NCI-H82 treated with DMSO at 0.1 percent for 48 hours (cell line): Measurements from ENCODE around the gene E2F4.

Experiments used
- DNase-seq: peaks from one replicate; lab custom pipeline; 2025; ENCODE audit not compliant: unreplicated experiment; lab: John Stamatoyannopoulos, UW

E2F4 gene

DNA sequence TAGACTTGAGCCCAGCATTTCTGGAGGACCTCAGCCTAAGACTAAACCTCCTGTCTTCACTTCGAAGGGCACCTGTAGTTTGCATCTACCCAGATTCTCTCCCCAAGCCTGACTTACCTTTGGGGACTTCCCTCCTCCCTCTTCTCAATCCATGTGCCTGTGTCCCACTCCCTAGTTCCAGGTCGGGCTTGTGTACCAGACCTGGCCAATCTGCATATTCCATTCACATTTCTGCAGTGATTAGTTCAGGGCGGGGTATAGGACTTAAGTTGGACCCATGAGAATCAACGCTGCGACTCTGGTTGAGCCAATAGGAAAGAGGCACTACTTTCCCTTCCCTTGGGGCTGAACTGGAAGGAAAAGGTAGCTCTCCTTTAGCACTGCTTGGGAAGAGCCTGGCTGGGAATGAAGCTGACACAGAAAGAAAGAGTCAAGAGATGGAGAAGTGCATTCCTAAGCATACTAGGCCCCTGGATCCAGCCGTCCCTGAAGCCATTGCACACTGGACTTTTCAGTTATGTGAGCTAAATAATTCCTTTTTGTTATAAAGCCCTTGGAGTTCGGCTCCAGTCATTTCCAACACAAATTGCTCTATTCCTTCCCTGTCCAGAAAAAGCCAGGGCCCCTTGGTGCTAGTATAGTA lies 34.7 kb upstream of the E2F4 start:
- no peak for DNase-seq

DNA sequence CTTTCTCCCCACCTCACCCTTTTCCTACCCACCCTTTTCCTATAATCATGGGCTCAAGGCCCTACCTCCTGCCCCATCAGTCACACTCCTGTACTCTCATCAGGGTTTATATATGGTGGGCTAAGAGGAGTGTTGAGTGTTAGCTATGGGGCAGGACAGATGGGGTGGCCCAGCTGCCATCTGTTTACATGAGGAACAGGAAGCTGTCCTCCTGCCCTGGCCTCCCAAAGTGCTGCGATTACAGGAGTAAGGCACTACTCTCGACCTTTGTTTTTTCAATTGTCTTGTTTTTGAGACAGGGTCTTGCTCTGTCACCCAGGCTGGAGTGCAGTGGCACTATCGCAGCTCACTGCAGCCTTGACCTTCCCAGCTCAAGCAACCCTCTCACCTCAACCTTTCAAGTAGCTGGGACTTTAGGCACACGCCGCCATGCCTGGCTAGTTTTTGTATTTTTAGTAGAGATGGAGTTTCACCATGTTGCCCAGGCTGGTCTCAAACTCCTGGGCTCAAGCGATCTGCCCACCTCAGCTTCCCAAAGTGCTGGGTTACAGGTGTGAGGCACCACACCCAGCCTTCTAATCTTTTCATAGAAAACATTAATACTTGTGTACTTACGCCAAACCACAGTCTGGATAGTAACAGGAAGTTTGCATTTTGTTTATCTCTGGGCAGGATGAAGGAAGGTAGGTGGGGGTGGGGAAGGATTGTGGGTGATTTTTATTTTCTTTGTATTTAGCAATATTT lies 33.9 kb upstream of the E2F4 start:
- DNase-seq: no peak

DNA sequence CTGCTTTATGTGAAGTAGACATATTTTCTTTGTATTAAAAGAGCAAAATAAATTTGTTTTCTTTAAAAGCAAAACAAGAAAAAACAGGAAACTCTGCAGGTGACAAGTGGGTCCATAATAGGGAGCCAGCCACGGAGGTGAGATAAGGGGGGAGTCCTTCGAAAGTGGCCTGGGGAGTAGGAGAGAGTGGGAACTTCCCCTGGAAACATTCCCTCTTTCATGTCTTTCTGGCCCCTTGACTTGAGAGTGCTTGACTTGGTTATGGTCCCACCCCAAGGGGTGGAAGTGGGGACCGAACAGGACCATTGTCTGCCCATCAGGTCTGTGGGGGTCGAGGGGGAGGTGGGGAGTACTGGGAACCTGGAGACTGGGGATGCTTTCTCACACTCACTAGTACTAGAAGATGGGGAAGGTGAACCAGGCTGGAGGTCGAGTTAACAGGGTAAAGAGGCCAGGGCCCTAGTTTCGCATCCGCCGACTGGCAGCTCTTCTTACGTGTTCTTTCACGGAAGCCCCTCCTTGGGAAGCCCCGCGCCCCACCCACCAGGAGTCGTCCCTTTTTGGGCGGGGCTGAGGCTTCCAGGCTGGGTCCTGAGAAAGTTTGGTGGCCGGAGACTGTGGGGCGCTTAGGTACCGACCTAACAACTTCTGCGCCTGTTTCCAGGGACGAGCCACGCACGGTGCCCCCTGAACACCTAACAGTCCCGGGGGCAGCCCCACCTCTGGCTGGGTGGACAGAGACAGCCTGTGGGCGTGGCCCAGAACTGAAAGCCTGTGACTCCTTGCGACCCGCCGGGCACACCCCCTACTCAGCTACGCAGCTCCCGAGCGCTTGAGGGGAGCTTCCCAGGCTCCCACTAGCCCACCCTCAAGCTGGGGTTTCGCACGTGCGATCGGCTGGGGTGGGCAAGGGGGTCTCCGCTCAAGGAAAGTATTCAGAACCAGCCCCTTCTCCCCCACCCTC lies 33.0 kb upstream of the E2F4 start:
- peak; percentile 4 for DNase-seq

DNA sequence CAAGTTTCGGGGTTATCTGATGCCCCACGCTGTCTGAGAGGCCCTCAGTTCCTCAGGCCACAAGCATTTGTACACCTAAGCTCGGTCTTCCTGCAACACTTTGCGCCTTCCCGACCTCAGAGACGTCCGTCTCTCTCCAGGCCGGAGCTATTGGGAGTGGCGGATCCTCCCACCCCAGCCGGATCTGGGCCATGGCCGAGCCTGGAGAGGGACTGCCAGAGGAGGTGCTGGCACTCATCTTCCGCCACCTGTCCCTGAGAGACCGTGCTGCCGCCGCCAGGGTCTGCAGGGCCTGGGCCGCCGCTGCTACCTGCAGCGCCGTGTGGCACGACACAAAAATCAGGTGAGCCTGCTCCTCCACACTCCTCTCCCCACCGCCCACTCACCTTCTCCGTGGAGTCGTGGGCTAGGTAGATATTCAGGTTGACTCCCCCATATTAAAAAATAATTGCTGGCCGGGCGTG lies 30.3 kb upstream of the E2F4 start:
- DNase-seq: no peak

DNA sequence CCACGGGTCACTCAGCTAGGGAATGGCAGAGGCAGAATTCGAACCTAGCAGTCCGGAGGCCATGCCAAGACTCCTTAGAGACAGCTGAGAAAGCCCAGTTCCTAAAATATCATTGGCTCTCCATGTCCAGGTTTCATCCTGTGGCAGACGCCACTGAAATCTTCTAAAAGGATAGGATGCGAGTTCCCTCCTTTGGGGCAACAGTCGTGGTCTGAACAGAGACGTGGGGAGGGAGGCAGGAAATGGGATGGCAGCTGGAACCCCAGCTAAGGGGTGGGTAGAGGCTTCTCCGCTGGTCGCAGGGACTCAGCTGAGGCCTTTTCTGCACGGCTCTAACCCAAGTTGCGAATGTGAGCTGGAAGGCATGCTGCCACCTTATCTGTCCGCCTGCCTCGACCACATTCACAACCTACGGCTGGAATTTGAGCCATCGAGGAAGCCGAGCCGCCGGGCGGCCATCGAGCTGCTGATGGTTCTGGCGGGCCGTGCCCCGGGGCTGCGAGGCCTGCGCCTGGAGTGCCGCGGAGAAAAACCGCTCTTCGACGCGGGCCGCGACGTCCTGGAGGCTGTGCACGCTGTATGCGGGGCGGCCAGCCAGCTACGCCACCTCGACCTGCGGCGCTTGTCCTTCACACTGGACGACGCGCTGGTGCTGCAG lies 29.3 kb upstream of the E2F4 start:
- no peak for DNase-seq

DNA sequence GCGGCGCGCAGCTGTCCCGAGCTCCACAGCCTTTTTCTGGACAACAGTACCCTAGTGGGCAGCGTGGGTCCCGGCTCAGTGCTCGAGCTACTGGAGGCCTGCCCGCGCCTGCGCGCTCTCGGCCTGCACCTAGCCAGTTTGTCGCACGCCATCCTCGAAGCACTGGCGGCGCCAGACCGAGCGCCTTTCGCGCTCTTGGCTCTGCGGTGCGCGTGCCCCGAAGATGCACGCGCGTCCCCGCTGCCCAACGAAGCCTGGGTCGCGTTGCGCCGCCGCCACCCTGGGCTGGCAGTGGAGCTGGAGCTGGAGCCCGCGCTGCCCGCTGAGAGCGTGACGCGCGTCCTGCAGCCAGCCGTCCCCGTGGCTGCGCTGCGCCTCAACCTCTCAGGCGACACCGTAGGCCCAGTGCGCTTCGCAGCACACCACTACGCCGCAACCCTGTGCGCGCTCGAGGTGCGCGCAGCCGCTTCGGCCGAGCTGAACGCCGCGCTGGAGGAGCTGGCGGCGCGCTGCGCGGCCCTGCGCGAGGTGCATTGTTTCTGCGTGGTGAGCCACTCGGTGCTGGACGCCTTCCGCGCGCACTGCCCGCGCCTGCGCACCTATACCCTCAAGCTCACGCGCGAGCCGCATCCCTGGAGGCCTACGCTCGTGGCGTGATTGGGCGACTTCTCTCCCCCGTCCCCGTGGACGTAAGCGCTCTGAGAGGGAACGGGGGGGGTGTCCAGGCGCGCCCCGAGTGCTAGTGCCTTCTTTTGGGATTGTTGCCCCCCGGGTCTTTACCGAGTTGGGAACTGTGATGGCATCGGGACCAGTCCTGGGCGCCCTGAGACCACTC lies 28.6 kb upstream of the E2F4 start:
- DNase-seq: no peak

DNA sequence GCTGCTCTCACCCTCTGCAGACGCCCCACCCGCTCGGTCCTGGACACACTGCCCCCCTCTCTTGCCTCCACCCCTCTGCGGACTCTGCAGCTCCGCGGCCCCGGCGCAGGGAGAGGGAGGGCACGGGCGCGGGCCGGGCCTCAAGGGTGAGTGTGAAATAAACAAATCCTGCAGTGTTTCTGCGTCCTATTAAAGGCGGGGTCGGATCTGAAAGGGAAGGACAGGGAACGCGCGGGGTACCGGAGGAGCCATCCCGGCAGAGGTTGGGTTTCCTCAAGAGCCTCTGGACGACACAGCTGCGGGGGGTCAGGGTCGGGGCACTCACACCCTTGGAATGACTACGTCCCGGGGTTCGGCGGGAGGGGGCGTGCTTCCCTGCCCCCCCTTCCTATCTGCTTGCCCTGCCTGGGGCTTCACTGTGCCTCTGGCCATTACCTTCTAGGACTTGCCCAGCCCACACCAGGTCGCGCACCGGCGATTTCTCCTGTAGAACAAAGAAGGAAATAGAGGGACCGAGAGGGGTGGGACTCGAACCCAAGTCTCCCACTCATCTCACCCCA lies 27.9 kb upstream of the E2F4 start:
- DNase-seq: no peak

DNA sequence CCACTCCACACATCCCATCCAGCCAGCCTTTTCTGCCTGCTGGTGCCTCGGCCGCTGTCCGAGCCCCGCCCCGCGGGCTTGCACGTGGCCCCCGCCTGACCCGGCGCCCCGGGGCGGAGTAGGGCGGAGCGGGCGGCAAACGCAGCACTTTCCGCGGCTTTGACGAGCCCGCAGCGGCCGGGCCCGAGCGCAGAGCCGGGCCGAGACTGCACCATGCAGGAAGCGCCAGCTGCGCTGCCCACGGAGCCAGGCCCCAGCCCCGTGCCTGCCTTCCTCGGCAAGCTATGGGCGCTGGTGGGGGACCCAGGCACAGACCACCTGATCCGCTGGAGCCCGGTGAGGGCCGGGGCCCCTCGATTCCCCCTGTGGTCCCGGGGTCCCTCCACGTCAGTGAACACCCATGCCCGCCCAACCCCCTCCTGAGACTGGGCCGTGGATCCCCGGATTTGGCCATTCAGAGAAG lies 27.3 kb upstream of the E2F4 start, which contains the start of gene HSF4:
TSS of gene HSF4 (plus strand) at position 147 of the 463 bp plus-strand sequence. CDS start at position 214, 67 bp downstream.
- no peak for DNase-seq

DNA sequence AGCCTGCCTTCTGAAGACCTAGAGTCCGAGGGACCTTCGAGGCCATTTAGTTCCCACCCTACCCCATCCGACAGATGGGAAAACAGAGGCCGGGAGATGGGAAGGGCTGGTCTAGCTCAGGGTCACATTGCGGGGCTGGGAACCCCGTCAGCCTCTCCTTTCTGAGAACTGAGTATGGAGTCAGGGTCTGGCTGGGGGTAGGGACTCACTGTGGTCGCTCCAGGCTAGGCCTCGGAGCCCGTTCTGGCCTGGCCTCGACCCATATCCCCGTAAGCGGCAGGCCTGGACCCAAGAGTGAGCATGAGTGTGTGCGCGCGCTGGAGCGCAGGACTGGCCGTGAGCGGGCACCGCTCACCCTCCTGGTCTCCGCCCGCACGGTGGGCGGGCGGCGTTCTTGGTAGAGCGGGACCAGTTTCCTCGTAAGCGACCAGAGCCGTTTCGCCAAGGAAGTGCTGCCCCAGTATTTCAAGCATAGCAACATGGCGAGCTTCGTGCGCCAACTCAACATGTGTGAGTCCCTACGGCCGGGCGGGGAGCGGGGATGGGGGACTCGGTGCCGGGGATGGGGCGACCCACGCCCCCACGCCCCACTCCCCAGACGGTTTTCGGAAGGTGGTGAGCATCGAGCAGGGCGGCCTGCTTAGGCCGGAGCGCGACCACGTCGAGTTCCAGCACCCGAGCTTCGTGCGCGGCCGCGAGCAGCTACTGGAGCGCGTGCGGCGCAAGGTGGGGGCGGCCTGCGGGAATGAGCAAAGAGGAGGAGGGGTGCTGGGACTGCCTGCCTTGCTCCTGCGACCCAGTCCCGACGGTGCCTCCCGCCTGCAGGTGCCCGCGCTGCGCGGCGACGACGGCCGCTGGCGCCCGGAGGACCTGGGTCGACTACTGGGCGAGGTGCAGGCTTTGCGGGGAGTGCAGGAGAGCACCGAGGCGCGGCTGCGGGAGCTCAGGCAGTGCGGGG lies 26.6 kb upstream of the E2F4 start:
- no peak for DNase-seq

DNA sequence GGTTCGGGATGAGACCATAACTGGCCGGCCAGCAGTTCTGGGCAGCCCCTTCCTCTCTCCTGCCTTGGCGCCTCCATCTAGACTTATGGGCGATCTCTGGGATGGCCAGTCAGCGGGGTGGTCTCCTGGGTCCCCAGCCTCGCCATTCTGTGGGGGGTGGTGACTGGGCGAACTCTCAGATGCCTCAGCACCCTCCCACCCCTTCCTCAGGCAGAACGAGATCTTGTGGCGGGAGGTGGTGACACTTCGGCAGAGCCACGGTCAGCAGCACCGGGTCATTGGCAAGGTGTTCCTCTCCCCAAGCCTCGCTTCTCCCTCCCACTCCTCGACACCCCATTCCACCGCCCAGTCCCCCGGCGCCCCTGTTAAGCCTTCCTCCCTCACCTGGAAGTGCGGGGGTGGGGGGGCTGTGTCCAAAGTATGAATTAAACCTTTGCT lies 25.8 kb upstream of the E2F4 start:
- DNase-seq: no peak

DNA sequence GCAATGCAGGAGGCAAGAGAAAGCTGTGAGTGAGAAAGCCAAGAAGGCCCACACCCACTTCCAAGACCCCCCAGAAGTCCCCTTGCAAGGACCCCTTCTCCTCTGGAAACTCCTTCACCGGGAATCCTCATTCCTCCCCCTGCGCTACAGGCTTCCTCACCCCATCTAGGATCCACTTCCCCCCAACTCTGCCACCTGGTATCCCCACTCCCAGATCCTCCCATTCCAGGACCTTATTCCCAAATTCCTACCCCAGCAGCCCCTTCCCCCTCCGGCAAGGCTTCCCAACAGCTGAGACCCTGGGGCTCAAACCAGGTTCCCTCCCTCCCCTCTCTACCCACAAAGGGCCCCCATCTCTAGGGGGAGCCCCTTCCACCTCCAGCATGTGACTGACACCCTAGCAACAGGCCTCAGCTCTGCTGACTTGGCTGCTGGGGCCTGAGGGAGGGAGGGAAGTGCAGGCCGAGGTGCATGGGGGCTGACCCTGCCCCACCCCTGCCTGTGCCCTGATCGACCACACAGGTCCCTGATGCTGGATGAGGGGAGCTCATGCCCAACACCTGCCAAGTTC lies 25.3 kb upstream of the E2F4 start:
- DNase-seq: no peak

DNA sequence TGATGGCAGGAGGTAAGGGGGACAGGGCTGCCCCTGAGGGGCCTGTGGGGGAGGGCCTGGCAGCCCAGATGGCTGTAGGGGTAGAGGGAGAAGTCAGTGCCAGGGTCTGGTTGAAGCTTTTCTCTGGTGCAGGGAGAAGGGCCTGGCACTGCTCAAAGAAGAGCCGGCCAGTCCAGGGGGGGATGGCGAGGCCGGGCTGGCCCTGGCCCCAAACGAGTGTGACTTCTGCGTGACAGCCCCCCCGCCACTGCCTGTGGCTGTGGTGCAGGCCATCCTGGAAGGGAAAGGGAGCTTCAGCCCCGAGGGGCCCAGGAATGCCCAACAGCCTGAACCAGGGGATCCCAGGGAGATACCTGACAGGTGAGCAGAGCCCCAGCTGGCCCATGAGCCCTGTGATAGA lies 24.4 kb upstream of the E2F4 start:
- DNase-seq: no peak

DNA sequence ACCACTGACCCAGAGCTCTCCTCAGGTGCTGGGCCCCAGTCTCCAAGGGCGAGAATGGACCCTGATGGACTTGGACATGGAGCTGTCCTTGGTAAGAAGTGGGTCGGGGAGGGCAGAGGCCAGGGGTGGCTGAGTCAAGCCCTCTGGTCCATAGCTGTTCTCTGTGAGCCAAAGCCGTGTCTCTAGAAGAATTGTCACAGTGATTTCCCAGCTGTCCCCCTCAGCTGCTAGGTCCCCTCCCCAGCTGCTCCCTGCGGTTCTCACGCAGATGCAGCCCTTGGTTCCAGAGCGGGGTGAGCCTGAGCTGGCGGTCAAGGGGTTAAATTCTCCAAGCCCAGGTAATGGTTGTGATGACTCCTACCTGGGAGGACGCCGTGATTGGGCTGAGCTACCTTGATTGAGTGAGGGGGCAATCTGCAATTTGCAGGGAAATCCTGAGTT lies 22.9 kb upstream of the E2F4 start:
- DNase-seq: no peak

DNA sequence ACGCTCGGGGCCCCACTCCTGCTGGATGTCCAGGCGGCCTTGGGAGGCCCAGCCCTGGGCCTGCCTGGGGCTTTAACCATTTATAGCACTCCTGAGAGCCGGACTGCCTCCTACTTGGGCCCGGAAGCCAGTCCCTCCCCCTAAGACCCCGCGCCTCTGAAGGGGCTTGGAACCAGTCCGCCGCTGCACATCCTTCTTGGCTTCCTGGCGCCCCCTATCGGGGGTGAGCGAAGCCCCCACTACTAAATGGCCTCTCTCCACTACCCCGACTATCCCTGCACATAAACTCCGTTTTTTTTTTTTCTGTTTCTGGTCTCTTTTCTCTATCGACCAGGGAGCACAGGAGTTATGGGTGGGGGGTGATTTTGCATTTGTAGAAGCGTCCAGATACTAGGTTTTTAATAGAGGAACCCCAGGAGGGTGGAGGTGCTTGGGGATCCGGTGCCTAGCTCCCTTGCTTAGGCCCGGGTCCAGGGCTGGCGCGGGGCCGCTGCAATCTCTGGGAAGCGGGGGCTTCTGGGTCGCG lies 22.2 kb upstream of the E2F4 start:
- DNase-seq: peak; percentile 31

DNA sequence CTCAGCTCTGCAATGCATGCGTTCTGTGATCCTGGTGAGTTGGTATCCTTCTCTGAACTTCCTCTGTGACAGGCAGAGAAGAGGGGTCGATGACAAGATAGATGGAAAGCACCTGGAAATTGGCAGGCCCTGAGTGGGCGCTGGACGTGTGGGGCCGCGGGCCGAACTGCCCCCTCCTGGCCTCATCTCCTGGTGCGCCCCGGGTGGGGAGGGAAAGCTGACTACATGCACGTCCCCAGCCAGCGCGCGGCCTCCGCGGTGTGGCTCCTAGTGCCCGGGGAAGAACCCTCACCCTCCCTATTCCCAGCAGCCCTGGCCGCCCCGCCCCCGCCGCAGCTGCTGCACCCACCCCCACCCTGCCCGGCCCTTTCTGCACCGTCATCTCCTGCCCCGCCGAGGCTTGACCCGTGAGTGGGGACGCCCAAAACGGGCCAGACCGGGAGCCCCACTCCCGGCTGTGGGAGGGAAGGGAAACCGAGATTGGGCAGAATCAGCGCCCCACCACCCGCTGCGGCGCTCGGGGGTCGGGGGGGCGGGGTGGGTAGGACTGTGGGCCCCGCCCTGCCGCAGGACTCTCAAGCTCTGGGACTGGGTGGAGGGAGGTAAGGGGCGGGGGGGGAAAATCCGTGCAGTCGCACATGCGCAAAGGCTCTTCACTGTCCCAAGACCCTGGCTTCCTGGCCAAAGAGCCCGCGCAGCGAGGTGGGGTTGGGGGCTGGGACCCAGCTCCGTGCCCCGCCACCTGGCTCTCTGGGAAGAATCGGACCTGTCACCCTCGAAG lies 21.6 kb upstream of the E2F4 start, which contains the start of gene NOL3:
TSS of gene NOL3 (plus strand) at position 371 of the 781 bp plus-strand sequence.
- DNase-seq: peak; percentile 78

DNA sequence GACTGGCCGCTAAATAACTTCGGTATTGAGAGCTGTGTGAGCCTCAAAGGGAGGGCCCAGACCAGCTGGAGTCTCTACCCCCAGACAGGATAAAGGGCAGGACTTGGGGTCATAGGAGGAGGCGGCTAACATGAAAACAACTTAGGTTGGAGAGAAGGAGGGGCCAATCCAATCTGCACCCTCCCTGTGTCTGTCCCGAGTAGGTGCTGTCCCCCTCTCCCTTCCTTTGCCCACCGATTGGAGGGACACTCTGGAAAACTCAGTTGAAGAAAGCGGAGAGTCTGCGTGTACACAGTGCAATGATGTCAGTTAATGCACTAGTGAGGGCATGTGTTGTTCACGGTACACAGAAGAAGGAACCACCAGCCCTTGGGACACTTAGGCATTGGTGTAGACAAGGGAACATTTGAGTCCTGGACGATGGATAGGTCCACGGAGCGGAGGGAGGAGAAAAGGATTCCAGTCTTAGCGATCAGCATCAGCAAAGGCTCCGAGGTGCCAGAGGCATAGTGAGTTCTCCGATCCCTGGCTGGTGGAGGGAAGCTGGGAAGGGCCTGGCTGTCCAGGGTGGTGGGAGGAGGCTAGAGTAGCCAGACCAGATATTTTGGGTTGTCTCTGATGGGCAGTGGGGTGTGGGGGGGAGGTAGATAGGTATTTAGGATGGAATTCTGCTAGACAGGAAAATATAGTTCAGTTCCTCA lies 20.9 kb upstream of the E2F4 start:
- no peak for DNase-seq
